Tracheal epithelial cell (primary cell): Measurements from ENCODE around the gene SNRPF. TPM values are rescaled to one million over a fixed set of nuclear protein-coding genes. Genes with fewer than 3 reads are reported as not detected.

Experiments used
- total RNA-seq: library from RNA; depleted of rRNA; stranded (reverse); fragments of >200 nt; gene quantifications from 2 replicates; pipeline ENCODE4 v1.2.1, GENCODE V29; 2014

Gene SNRPF
- total RNA-seq = 7.9 and 9.6 TPM in 2 replicates

GRCh38 chr12:95858451-95859343, at the start of gene SNRPF:
Gene SNRPF, plus strand, starts transcription at chr12:95858952. Its CDS starts 122 bp downstream, at chr12:95859074.

Other genes starting within 250 kb of the SNRPF start
- gene NTN4, start 68.2 kb upstream of the SNRPF start, total RNA-seq = 47.5 and 108 TPM in 2 replicates
- gene CCDC38, start 83.7 kb downstream of the SNRPF start, total RNA-seq = not detected in 2 replicates
- gene AMDHD1, start 84.4 kb downstream of the SNRPF start, total RNA-seq = not detected in 2 replicates
- gene HAL, start 137.4 kb downstream of the SNRPF start, total RNA-seq = 0.21 and 0.24 TPM in 2 replicates
- gene LTA4H, start 176.6 kb downstream of the SNRPF start, total RNA-seq = 150 and 179 TPM in 2 replicates